ENCODE results near the gene ZNF766.
"Not testable (repeated sequence)": the region's sequence is repeated elsewhere in the genome, so short reads cannot be mapped to it uniquely, and the experiment has no call there.

The ZNF766 gene

DNA sequence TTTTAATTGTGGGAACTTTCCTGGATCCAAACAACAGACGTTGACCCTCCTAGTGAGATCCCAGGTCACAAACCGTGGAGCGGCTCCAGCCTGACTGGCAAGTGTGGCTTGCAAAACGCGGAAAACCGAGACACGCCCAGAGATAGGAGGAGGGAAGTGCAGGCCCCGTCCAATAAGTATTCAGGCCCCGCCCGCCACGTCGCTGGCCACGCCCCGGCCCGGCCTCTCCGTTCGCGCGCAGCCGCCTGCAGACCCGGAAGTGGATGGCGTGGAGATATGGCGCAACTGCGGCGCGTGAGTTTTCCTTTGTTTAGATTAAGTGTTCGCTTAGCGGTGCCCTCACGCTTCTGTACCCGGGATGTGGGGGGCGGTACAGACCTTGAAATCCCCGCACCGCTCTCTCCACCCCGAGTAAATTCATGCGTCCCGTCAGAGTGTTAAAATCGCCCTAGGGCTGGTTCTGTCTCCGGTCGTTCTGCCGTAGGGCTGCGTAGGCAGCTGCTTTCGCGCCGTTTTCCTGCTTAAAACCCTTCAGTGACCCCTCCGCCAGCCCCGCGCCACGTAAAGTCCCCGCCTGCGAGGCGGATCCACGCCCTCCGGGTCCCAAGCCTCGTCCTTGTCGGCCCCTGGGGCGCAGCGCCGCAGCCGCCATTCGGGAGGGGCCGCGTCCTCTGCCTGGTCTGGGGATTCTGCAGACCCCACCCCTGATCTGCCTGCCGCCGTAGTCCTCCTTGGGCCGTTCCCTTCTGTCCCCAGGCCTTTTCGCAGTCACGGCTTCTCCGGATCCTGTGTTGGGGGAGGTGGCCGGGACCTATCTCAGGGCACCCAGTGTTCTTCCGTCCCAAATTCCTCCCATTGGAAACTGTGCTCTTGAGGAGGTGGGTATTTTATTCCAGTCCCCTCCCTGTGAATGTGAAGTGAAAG is at the start of gene ZNF766:
Gene ZNF766 (plus strand): TSS at position 250 of the 924 bp plus-strand sequence. CDS start 27 bp downstream, at position 277.
- peak; percentile 86 to 92 for DNase-seq

DNA sequence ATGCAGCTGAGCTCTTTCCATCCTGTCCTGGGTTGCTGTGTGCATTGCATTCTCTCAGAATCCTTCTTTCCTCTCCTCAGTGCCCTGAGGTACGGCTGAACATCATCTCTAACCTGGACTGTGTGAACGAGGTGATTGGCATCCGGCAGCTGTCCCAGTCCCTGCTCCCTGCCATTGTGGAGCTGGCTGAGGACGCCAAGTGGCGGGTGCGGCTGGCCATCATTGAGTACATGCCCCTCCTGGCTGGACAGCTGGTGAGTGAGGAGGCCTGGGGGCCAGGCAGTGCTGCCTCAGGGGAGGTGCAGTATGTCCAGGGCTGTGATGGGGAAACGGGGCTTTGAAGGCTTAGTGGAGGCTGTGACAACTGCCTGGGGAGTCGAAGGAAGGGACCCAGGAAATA is 49.8 kb upstream of the ZNF766 start:
- DNase-seq, result no peak

DNA sequence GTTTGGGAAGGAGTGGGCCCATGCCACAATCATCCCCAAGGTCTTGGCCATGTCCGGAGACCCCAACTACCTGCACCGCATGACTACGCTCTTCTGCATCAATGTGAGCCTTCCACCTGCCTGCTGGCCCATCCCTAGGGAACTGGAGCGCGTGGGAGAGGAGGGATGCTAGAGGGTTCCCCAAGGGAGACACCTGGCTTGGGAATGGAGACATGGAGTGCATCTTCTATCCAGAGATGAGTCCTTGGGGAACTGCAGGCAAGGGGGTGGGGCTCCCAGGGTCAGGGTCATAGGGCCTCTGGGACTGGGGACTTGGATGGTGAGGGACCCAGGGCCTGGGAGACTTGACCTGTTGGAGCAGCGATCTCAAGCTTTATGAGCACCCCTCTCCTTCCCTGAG is 48.4 kb upstream of the ZNF766 start:
- DNase-seq, result no peak

DNA sequence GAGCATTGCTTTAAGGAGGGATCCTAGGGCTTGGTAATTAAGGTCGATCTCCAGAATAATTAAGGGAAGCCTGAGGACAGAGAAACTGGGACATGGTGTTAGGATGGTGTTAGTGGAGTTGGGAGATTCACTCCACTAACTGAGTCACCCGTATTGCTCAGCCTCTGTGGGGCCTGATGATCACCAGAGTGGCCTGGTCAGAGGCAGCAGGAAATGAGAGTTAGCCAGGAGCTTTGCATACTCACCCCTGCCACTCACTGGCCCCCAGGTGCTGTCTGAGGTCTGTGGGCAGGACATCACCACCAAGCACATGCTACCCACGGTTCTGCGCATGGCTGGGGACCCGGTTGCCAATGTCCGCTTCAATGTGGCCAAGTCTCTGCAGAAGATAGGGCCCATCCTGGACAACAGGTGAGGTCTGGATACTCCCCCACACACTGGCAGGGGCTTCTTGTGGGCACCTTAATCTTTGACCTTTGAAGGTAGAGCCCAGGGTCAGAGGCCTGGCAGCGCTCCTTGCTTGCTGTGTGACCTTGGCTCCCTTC is 47.5 kb upstream of the ZNF766 start:
- DNase-seq, result no peak

DNA sequence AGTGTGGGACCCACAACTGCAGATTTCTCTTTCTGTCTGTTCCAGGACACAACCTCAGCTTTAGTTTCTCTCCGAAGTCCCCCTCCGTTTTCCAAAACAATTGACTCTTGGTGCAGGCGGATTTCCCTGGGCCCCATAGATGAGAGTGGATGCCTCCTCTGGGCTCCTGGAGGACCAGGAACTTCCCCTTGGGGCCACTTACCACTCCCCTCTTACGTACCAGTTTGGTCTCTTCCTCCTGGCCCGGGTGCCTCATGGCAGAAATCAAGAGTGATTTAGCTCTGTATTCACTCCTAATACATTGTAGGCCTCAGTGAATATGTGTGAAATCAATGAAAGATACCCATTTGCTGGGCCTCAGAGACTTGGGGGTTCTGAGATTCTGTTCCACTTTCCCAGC is 45.2 kb upstream of the ZNF766 start:
- no peak for DNase-seq

DNA sequence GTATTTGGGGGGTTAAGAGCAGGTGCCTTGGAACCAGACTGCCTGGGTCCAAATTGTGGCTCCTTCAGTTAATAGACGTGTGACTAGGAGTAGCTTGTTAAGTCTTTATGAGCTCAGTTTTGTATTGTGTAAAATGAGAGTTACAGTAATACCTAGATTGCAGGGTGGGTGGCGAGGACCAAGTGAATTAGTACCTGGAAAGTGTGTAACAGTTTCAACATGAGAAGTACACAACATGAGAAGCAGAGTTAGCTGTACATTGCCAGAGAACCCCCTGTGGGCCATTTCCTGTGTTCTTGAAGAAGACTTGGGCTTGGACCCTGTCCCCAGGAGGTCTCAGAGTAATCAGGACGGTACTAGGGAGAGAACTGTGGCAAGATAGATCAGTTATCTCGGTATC is 42.7 kb upstream of the ZNF766 start:
- no peak for DNase-seq

DNA sequence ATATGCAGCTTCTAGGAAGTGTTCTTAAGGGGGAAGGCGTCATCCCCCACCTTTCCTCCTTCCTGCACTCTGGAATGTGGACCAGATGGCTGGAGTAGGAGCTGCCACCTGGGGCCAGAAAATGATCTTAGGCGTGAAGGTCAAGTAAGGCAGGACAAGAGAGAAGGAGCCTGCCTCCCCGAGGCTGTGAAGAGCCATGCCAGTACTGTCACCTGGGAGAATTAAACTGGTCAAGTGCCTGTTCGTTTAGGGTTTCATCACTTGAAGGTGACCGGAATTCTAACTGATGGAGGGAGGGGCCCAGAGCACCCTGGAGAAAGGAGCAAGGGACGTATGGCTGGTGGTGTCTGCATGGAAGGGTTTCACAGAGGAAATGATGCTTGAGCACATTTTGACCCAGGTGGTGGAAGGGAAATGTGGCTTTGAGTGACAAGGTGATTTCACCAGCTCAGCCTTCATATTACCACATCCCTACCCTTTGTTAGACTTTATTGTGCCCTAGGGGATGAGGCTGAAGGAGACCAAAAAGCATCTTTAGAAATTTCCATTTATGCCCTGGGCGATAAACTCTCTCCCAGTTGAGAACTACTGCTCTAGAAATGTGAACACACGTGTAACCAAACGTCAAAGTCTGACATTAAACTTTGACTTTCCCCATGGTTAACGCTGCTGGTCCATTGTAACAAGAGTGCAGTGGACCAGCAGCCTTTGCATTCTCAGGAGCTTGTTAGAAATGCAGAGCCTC is 42.0 kb upstream of the ZNF766 start:
- DNase-seq, result peak in 1 of 2 experiments; percentile 13

DNA sequence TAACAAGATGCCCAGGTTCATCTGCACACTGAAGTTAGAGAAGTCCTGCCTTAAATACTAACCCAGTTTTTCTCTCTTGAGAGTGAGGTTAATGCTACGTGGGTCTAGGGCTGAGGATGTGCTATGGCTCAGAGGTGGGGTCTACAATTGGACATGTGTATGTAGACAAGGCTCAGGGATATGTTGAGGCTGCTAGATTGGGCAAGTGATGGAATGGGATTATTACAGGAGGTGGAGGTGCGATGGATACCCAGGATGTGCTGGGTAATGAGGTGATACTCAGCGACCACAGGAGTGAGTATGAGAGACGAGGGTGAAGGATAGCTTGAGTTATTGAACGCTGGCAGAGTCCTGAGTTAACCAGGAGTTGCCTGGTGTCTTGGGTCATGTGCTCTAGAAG is 41.4 kb upstream of the ZNF766 start:
- no peak for DNase-seq

DNA sequence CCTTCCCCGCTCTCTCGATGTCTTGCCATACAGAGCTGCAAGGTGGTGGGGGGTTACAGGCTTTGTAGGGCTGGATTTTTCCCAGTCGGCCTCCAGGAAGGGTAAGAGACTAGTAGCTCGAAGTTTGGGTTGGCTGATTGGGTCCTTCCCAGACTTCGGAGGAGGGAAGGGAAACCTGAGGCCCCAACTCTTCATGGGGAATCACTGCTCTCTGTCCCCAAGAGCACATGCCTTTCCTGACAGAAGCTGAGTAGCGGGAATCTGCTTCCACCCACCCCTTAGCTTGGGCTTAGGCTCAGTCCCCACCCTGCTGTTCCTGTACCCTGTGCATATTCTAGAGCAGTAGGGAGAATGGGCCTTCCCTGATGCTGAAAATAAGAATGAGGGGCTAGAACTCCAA is 39.9 kb upstream of the ZNF766 start:
- DNase-seq, result no peak

DNA sequence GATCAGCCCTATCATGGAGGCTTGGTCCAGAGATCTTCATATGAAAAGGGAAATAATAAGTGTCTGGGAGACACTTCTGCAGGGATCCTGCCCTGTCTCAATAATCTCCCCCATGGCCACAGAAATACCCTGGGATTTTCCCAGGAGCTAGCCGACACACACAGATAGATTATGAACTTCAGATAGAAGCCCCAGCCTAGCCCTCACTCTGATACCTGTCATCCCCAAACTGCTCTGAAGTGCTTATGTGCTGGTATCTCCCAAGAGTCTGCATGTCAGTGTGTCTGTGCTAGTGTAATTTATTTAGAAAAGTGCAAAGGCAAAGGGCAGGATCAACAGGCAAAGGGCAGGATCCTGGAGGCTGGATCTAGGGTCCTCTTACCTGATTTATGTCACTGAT is 38.7 kb upstream of the ZNF766 start:
- no peak for DNase-seq

DNA sequence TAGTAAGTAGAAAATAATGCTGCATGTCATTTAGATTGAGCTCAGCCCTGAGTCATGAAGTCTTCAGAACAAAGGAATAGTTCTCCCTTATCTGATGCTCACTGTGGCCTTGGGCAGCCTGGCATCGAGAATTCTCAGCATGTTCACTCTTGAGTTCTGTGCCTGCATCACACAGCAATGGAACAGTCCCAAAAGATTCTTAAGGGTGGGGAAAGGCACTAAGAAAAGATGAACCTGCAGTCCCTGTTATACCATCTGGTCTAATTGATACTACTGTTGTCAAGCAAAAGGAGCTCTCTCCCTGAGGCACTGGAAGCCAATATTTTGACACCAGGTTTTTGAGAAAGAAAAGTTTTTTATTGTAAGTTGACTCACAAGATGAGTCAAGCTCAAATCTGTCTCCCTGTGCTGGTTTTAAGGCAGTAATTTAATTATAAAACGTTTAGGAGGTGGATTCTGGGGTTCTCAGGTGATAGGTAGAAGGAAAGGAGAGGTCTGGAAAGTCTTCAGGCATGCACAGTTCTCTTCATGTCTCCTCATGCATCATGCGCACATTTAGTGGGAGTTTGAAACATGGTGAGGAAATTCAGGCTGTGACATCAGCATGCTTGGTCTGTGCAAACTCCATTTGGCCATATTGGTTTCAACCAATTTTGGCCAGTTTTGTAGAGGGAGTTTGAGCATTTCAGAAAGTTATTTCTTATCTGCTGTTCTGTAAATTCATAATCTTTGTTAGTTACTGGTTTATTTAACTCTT is 38.1 kb upstream of the ZNF766 start:
- DNase-seq, result no peak

DNA sequence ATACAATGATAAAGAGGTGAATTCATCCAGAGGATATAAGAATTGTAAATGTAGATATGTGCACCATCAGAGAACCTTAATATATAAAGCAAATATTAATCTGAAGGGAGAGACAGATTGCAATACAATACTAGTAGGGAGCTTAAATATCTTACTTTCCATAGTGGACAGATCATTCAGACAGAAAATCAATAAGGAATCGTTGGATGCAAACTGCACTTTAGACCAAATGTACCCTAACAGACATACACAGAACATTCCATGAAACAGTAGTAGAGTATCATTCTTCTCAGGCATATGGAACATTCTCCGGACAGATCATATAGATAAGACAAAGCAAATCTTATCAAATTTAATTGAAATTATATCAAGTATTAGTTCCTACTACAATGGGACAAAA is 35.0 kb upstream of the ZNF766 start:
- DNase-seq, result no peak

DNA sequence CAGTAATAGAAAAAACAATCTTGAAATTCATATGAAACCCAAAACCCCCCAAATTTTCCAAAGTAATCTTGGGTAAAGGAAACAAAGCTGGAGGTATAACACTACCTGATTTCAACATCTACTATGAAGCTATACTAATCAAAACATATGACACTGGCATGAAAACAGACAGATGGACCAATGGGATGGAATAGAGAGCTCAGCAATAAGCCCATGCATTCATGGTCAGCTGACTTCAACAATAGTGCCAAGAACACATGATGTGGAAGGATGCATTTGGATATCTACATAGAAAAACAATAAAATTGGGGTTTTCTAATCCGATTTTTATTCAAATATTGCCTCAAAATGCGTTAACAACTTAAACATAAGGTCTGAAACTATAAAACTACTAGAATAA is 32.2 kb upstream of the ZNF766 start:
- no peak for DNase-seq

DNA sequence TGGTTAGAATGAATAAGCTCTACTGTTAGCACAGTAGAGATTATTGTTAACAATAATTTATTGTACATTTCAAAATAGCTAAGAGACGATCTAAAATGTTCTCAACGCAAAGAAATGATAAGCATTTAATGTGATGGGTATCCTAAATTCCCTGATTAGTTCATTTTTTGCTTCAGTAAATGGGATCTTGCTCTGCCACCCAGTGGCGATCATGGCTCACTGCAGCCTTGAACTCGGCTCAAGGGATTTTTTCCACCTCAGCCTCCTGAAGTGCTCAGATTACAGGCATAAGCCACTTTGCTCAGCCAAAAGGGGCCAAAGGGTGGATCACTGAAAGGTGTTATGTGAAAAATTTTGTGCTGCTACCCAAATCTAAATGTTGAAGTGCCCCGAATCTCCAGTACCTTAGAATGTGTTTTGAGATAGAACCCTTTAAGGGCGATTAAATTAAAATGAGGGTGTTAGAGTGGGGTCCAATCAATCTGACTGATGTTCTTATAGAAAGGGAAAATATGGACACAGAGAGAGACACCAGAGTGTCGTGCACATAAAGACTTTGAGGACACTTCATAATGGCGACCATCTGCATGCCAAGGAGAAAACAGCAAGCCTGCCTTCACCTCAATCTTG is 31.5 kb upstream of the ZNF766 start:
- DNase-seq, result peak; percentile 34 to 66

DNA sequence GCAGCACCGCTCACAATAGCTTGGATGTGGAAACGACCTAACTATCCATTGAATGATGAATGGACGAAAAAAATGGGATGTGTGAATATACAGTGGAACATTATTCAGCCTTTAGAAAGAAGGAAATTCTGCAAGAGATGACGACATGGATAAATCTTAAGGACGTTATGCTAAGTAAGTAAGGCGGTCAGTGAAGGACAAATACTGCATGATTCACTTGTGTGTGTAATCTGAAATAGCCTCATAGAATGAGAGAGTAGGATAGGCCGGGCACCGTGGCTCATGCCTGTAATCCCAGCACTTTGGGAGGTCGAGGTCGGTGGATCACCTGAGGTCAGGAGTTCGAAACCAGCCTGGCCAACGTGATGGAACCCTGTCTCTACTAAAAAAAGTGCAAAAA is 25.4 kb upstream of the ZNF766 start:
- DNase-seq, result no peak

DNA sequence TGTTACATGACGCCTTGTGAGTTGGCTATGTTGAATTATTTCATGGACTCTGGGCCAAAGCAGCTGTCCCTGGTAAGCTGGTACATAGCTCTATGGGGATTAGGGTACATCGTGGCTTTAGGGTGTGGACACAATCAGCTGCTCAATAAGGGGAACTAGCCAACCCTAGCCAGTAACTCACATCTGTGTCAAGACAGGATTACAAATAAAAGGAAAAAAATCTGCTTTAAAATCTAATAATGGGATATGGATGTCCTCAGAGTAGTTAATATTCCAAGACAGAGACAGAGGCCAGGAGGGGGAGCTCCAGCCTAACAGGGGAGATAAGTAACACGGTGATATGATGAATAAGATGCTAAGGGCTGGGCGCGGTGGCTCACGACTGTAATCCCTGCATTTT is 21.1 kb upstream of the ZNF766 start:
- peak; percentile 4 to 52 for DNase-seq

DNA sequence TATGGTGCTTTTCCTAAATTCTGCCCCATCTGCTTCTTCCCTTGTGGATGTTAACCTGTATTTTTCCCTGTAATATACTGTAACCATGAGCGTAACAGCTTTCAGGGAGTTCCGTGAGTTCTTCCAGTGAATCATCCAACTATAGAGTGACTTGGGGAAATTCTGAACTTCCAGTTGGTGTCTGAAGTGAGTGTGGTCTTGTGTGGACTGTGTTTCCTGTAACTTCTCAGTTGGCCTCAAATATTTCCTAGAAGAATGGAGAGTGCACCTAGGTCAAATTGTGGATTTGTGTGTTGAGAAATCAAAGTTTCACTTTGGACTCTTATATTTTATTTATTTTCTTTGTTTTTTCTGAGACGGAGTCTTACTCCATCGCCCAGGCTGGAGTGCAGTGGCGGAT is 11.0 kb upstream of the ZNF766 start:
- no peak for DNase-seq

DNA sequence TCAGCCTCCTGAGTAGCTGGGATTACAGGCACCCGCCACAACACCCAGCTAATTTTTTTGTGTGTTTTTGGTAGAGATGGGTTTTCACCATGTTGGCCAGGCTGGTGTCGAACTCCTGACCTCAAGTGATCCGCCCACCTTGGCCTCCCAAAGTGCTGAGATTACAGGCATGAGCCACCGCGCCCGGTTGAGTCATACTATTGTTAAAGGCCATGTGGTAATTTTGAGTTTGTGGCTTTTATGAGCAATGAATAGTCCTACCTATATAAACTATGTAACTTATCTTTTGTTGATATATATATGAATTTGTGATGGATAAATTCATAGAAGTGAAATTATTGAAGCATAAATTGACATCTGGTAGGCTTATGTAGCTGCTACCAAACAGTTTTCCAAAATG is 3.8 kb upstream of the ZNF766 start:
- DNase-seq, result not testable (repeated sequence)

DNA sequence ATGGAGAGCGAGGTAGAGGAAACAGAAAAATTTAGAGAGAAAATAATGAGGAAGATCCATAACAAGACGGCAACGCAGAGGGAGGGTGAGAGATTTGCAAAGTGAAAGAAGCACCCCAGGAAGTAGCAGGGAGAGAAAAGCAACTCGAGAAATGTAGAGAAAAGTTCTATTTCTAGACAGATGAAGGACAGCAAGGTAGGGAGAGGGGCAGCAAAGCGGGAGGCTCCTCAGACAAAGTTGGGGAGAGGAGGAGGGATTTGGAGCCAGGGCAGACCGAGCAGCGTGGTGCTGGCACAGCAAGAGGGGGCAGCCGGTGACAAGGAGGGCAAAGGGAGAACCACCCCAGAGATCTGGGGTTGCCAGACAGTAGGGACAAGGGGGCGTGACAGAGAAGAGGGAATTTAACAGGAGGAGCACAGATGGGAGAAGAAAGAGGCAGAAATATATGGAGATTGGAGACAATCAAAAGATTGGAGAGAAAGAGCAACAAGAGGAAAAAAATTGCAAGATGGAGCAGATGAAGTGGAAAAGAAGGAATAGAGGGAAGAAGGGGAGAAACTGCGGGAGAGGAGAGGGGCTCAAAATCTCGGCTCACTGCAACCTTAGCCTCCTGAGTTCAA is 989 bp downstream of the ZNF766 start:
- no peak for DNase-seq

DNA sequence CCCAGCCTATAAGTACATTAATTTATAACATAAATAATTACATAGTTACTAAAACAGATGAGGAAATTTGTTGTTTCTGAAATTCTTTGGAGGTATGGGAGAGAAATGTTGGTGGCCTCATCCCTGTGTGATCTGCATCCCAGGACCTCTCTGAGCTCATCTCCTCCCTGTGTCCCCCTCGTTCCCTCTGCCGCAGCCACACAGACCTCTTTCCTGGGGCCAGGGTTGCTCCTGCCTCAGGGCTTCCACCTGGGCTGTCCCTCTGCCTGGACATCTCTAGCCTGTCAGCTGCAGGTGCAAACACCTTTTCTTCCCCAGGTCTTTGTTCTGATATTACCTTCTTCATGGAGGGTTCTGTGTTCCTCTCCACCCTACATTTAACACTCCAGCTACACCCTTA is 3.9 kb downstream of the ZNF766 start:
- DNase-seq, result no peak

DNA sequence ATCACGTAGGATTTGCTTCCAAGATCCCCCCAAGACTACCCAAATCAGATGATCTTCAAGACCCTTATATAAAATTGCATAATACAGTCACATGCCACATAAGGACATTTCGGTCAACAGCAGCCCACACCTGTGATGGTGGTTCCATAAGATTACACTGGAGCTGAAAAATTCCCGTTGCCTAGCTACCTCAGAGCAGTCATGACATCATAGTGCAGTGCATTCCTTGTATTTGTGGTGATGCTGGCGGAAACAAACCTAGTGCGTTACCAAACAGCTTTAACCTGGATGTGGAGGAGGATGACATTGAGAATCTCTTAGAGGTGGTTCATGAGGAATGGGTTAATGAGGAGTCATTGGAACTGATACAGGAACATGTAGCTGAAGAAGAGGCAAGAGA is 4.8 kb downstream of the ZNF766 start:
- DNase-seq, result no peak

DNA sequence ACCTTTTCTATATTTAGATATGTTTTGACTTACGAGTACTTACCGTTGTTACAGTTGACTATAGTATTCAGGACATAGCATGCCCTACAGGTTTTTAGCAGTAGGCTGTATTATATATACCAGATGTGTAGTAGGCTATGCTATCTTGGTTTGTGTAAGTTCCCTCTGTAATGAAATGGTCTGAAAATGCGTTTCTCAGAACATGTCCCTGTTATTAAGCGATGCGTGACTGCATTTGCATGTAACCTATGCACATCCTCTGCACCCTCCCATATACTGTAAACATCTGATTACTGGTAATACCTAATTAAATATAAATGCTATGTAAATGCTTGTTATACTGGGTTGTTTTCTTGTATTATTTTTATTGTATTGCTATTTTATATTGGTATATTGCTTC is 6.6 kb downstream of the ZNF766 start:
- DNase-seq, result no peak
